Left lung (tissue), 10 donors: Measurements from ENCODE around the gene TTLL8. TPM values are rescaled to one million over a fixed set of nuclear protein-coding genes. Genes with fewer than 3 reads are reported as not detected.

Experiments used
- ATAC-seq: fragments of 200-7000 bp; cut with Tn5 transposase; one replicate; pipeline ENCODE4 v1.9.1; 2020; ENCODE audit warnings: moderate library complexity
- DNase-seq, 4 donors: peaks; one replicate each; pipeline ENCODE4 v3.0.0-alpha.2; 2013 to 2020
- H3K27ac ChIP-seq, 2 donors: fragments of 200-600 bp; sonication (generic) in 1 of 2; one replicate each; pipeline versions ENCODE4 v1.5.0 to v1.8.0; 2020 to 2021
- H3K27me3 ChIP-seq, 2 donors: fragments of 200-600 bp; sonication (generic) in 1 of 2; one replicate each; pipeline versions ENCODE4 v1.5.0 to v1.8.0; 2020 to 2021
- H3K36me3 ChIP-seq, 2 donors: fragments of 200-600 bp; sonication (generic) in 1 of 2; one replicate each; pipeline versions ENCODE4 v1.5.0 to v1.8.0; 2020 to 2021
- H3K4me1 ChIP-seq, 2 donors: fragments of 200-600 bp; one replicate each; pipeline ENCODE4 v1.8.0; 2021
- H3K4me3 ChIP-seq, 2 donors: fragments of 200-600 bp; sonication (generic) in 1 of 2; one replicate each; pipeline versions ENCODE4 v1.5.0 to v1.8.0; 2020 to 2021; ENCODE audit warnings: mild to moderate bottlenecking in 1 of 2
- H3K9me3 ChIP-seq, 2 donors: fragments of 200-600 bp; sonication (generic) in 1 of 2; one replicate each; pipeline versions ENCODE4 v1.5.0 to v1.8.0; 2020 to 2021
- CTCF ChIP-seq, 2 donors: fragments of 200-600 bp; sonication (generic) in 1 of 2; IDR thresholded peaks; one replicate each; pipeline versions ENCODE4 v1.5.0 to v1.8.0; 2021; ENCODE audit warnings: antibody characterized with exemption in 2 of 2
- intact Hi-C, 2 donors: fragments of 100-400 bp; cut with DNase I; formaldehyde crosslinking; loops; one replicate each; pipeline versions ENCODE4 v1.11.2 to v1.14.2; 2022
- polyA plus RNA-seq, 6 donors: library from polyadenylated mRNA; unstranded; fragments of 120-200 nt; gene quantifications; one replicate each; pipeline ENCODE4 v1.2.1, GENCODE V29; 2013; ENCODE audit not compliant: insufficient read length in 6 of 6
- total RNA-seq, 2 donors: library from RNA; stranded (reverse); fragmentation: NEBNext Ultra II Directional; extraction: Animal tissue kit (Norgen Biotek cat#: 25700); gene quantifications; one replicate each; pipeline ENCODE4 v1.2.1, GENCODE V29; 2021
- donor health status: DM: no; HTN: yes; CAD: no.
- donor health status: DM: no; HTN: no; CAD: no.

The TTLL8 gene
- total and polyA plus RNA-seq, 8 donors = not detected

- H3K27ac ChIP-seq = no peak overlapping the region
- peaks cover 12 to 30% of the 10 kb centered on the region in 2 donors for H3K27me3 ChIP-seq
- no peak for TF ChIP-seq CTCF (IDR thresholded peaks at IDR 0.05)
- ATAC-seq (no peak), DNase-seq (no peak)
- intact Hi-C loops = no loop called here
- no peaks in the 10 kb centered on the region for H3K4me1 ChIP-seq
- no peaks in the 10 kb centered on the region for H3K9me3 ChIP-seq
- no peaks in the 10 kb centered on the region for H3K36me3 ChIP-seq
- no peak overlapping the region for H3K4me3 ChIP-seq
Measured at GRCh38 chr22:50022171-50022819, 35.8 kb downstream of the TTLL8 start.

- Histone ChIP-seq H3K36me3 (no peaks in the 10 kb centered on the region), H3K4me3 (no peak overlapping the region), H3K27ac (no peak overlapping the region), H3K9me3 (no peaks in the 10 kb centered on the region), H3K27me3 (peaks cover 22 to 42% of the 10 kb centered on the region in 2 donors), H3K4me1 (no peaks in the 10 kb centered on the region)
- no peak for DNase-seq
- TF ChIP-seq CTCF (IDR thresholded peaks at IDR 0.05) = no peak
- intact Hi-C loops = no loop called here
- ATAC-seq = no peak
Measured at GRCh38 chr22:50020606-50021005, 37.5 kb downstream of the TTLL8 start.

DNA sequence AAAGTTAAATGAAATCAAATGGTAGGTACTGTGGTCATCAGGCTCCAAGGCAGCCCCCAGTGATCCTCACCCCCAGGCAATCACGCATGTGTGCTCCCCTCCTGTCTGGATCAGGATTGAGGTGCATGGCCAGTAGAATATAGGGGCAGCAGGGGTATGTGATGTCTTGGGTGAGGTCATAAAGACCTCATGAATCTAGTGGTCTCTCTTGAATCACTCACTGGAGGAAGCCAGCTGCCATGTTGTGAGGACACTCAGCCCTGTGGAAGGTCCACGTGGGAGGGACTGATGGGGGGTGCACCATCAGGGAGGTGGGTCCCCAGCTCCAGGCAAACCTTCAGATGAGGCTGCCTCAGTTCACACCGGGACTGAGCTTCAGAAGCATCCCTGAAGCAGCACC is 38.8 kb downstream of the TTLL8 start:
- DNase-seq (no peak), ATAC-seq (no peak)
- peaks cover 31 to 49% of the 10 kb centered on the region in 2 donors for H3K27me3 ChIP-seq
- no peak overlapping the region for H3K4me3 ChIP-seq
- no peaks in the 10 kb centered on the region for H3K36me3 ChIP-seq
- intact Hi-C loops = no loop called here
- H3K27ac ChIP-seq = no peak overlapping the region
- no peak for TF ChIP-seq CTCF (IDR thresholded peaks at IDR 0.05)
- peaks cover 5 to 7% of the 10 kb centered on the region in 2 donors for H3K4me1 ChIP-seq
- no peaks in the 10 kb centered on the region for H3K9me3 ChIP-seq

DNA sequence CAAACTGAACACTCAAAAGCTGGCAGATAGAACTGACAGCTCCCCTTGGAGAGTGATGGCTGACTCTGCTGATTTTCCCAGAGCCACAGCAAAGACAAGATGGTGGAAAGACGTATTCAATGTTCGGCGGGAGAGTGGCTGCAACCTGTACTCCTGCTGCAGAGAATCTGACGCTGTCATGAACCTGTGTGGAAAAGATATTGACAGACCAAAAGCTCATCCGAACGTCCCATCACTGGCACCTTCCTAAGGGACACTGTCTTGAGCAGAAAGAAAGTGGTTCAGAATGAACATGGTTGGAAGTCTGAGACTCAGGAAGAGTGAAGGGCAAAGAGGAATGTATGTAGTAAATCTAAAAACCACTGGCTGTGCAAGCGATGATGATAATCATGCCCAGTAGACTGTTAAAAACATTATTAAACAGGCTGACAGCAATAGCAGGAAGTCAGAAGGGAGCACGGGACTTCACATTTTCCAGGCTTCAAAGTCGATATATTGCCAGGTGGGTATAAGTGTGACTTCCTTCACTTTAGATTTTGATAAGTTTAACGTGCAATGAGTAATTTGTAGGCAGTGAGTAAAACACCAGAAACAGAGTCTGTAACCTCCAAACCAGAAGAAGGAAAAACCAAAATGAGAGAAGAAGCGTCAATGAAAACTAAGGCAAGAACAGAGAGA is 39.4 kb downstream of the TTLL8 start:
- Histone ChIP-seq H3K4me1 (peaks cover 5 to 7% of the 10 kb centered on the region in 2 donors), H3K4me3 (no peak overlapping the region), H3K9me3 (no peaks in the 10 kb centered on the region), H3K27me3 (peaks cover 35 to 55% of the 10 kb centered on the region in 2 donors), H3K27ac (no peak overlapping the region), H3K36me3 (no peaks in the 10 kb centered on the region)
- DNase-seq (no peak), ATAC-seq (no peak)
- intact Hi-C loops = no loop called here
- no peak for TF ChIP-seq CTCF (IDR thresholded peaks at IDR 0.05)

DNA sequence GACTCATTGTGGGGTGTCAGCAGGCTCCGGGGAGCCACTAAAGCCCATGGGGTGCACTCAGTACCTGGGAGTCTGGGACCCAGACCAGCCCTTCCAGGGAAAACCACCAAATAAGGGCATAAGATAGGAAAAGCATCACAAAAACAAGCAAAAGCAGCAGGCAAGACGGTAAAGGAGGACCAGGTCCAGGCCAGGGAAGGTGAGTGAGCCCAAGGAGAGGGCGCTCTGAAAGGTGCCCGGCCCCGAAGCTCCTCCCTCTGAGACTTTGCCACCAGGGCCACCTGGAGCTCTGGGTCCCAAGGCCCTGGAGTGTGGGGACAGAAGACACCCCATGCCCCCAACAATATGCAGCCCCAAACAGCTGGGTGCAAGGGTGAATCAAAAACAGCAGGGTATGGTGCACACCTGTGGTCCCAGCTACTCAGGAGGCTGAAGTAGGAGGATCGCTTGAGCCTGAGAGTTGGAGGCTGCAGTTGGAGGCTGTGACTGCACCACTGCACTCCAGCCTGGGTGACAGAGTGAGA is 40.3 kb downstream of the TTLL8 start:
- intact Hi-C loops = no loop called here
- Histone ChIP-seq H3K36me3 (no peaks in the 10 kb centered on the region), H3K4me1 (peaks cover 5 to 7% of the 10 kb centered on the region in 2 donors), H3K27me3 (peaks cover 38 to 63% of the 10 kb centered on the region in 2 donors), H3K4me3 (no peak overlapping the region), H3K27ac (no peak overlapping the region), H3K9me3 (no peaks in the 10 kb centered on the region)
- ATAC-seq (no peak), DNase-seq (no peak)
- TF ChIP-seq CTCF (IDR thresholded peaks at IDR 0.05) = no peak
